ENCODE data around the gene CD93.

GRCh38 chr20:23090147-23090546, 4.0 kb upstream of the CD93 start:
- TF ChIP-seq SMC3 (conservative IDR thresholded peaks at IDR 0.05; ENCODE audit: poor library complexity): no peak
- no peak for TF ChIP-seq POLR2AphosphoS5 (IDR thresholded peaks at IDR 0.05)

Measured in neural cell (in vitro differentiated cells).